Right lobe of liver (tissue), 6 donors: ENCODE data around the gene CC2D2A. TPM values are rescaled to one million over a fixed set of nuclear protein-coding genes. Genes with fewer than 3 reads are reported as not detected.

ENCODE experiments used
- ATAC-seq, 4 donors: fragments of 200-7000 bp; cut with Tn5 transposase; one replicate each; pipeline ENCODE4 v1.9.1; 2020; ENCODE audit warnings: mild to moderate bottlenecking in 4 of 4, moderate library complexity in 4 of 4
- DNase-seq, 3 donors: peaks; one replicate each; pipeline ENCODE4 v3.0.0-alpha.2; 2020
- H3K27ac ChIP-seq, 3 donors: fragments of 200-600 bp; one replicate each; pipeline ENCODE4 v1.8.0; 2022
- H3K27me3 ChIP-seq, 2 donors: fragments of 200-600 bp; one replicate each; pipeline ENCODE4 v1.8.0; 2022
- H3K36me3 ChIP-seq, 4 donors: fragments of 200-600 bp; sonication (generic) in 1 of 4; one replicate each; pipeline versions ENCODE4 v1.5.1 to v1.8.0; 2017 to 2022; ENCODE audit warnings: control low read depth in 1 of 4
- H3K4me1 ChIP-seq, 4 donors: fragments of 200-600 bp; sonication (generic) in 1 of 4; one replicate each; pipeline versions ENCODE4 v1.5.1 to v1.8.0; 2017 to 2022; ENCODE audit warnings: control low read depth in 1 of 4
- H3K4me3 ChIP-seq, 3 donors: fragments of 200-600 bp; one replicate each; pipeline ENCODE4 v1.8.0; 2022
- H3K9me3 ChIP-seq, 4 donors: fragments of 200-600 bp; sonication (generic) in 1 of 4; one replicate each; pipeline versions ENCODE4 v1.5.1 to v1.8.0; 2017 to 2022; ENCODE audit warnings: control low read depth in 1 of 4
- CTCF ChIP-seq, 4 donors: fragments of 200-600 bp in 3 of 4; fragments of 450-650 bp in 1 of 4; IDR thresholded peaks; one replicate each; pipeline versions ENCODE4 v1.5.1 to v1.8.0; 2016 to 2022; ENCODE audit warnings: antibody characterized with exemption in 4 of 4, mild to moderate bottlenecking in 2 of 4
- POLR2A ChIP-seq: fragments of 450-650 bp; IDR thresholded peaks from one replicate; pipeline ENCODE4 v1.6.1; 2017; ENCODE audit warnings: antibody characterized with exemption, mild to moderate bottlenecking
- WGBS: methylation state at CpG from one replicate; pipeline ENCODE4 v1.1.6; 2018; ENCODE audit warnings: low coverage, low lambda C conversion rate; ENCODE audit not compliant: insufficient coverage; ENCODE audit errors: missing lambda C conversion rate; 5-methylcytosine and 5-hydroxymethylcytosine counted together
- intact Hi-C, 2 donors: fragments of 100-400 bp; cut with DNase I; formaldehyde crosslinking; loops; one replicate each; pipeline versions ENCODE4 v1.11.2 to v1.14.1; 2022
- total RNA-seq, 6 experiments: library from RNA; depleted of rRNA in 2 of 6; stranded (reverse); fragments of >200 nt in 2 of 6; fragmentation: NEBNext Ultra II Directional in 3 of 6; extraction: Animal tissue kit (Norgen Biotek cat#: 25700) in 3 of 6; gene quantifications; one replicate each; pipeline versions ENCODE4 v1.1.0 to v1.2.4, GENCODE V29; 2016 to 2023
- donor health status: DM: no; HTN: yes; CAD: no.
- donor health status: DM: no; HTN: no; CAD: no.
- donor health status: DM: no; HTN: no; CAD: no.
- donor health status: DM: no; HTN: yes; CAD: no.
- donor health status: DM: no; HTN: yes; CAD: no.

The CC2D2A gene
- total RNA-seq, 6 experiments from 2014 or later, result 1.7 to 6.5 (median 3.2) TPM

- peak; percentile 22 to 80 (median 75) for DNase-seq
- Histone ChIP-seq H3K4me1 (peaks cover 0 to 11% (median 3%) of the 10 kb centered on the region in 4 donors), H3K27ac (peak overlapping the region in 1 of 3 donors; percentile 55), H3K27me3 (no peaks in the 10 kb centered on the region), H3K4me3 (no peak overlapping the region), H3K36me3 (no peaks in the 10 kb centered on the region), H3K9me3 (no peaks in the 10 kb centered on the region)
- peak; percentile 90 to 95 (median 92) for ATAC-seq
- 48% methylated on average over 3 of the region's 3 CpGs for WGBS
- TF ChIP-seq CTCF (IDR thresholded peaks at IDR 0.05) (no peak), POLR2A (no peak)
- intact Hi-C loops, result loop anchor here (5.0 to 10.0 kb wide), 2 partner anchors 218 to 220 kb away; no protein-coding TSS in a partner anchor
Observed at GRCh38 chr4:15455290-15455689, 14.4 kb upstream of the CC2D2A start.

- 20% methylated on average over 7 of the region's 7 CpGs for whole genome bisulfite sequencing
- Histone ChIP-seq H3K27ac (no peak overlapping the region), H3K4me3 (no peak overlapping the region), H3K27me3 (no peaks in the 10 kb centered on the region), H3K9me3 (no peaks in the 10 kb centered on the region), H3K36me3 (no peaks in the 10 kb centered on the region), H3K4me1 (peaks cover 0 to 11% (median 3%) of the 10 kb centered on the region in 4 donors)
- DNase-seq (no peak), ATAC-seq (peak; percentile 76 to 84 (median 80))
- intact Hi-C loops, result loop anchor here (5.0 to 10.0 kb wide), 2 partner anchors 220 to 223 kb away; no protein-coding TSS in a partner anchor
- TF ChIP-seq POLR2A (no peak), CTCF (IDR thresholded peaks at IDR 0.05) (peak; percentile 71 to 76 (median 74))
Observed at GRCh38 chr4:15457406-15458201, 12.1 kb upstream of the CC2D2A start.

- peaks cover 0 to 11% (median 3%) of the 10 kb centered on the region in 4 donors for H3K4me1 ChIP-seq
- no peaks in the 10 kb centered on the region for H3K9me3 ChIP-seq
- no peak overlapping the region for H3K27ac ChIP-seq
- TF ChIP-seq CTCF (IDR thresholded peaks at IDR 0.05) (no peak), POLR2A (no peak)
- intact Hi-C loops, result loop anchor here (5.0 to 10.0 kb wide), 2 partner anchors 221 to 224 kb away; no protein-coding TSS in a partner anchor
- 61% methylated on average over 2 of the region's 2 CpGs for WGBS
- H3K27me3 ChIP-seq, result no peaks in the 10 kb centered on the region
- no peaks in the 10 kb centered on the region for H3K36me3 ChIP-seq
- DNase-seq (no peak), ATAC-seq (no peak)
- no peak overlapping the region for H3K4me3 ChIP-seq
Observed at GRCh38 chr4:15458616-15459015, 11.1 kb upstream of the CC2D2A start.

GRCh38 chr4:15459706-15460105 lies 10.0 kb upstream of the CC2D2A start:
- H3K4me1 ChIP-seq, result peaks cover 0 to 10% (median 3%) of the 10 kb centered on the region in 4 donors
- H3K9me3 ChIP-seq, result no peaks in the 10 kb centered on the region
- no peaks in the 10 kb centered on the region for H3K36me3 ChIP-seq
- H3K4me3 ChIP-seq, result no peak overlapping the region
- H3K27me3 ChIP-seq, result no peaks in the 10 kb centered on the region
- no peak overlapping the region for H3K27ac ChIP-seq
- TF ChIP-seq CTCF (IDR thresholded peaks at IDR 0.05) (no peak), POLR2A (no peak)
- DNase-seq (no peak), ATAC-seq (no peak)
- intact Hi-C loops, result loop anchor here (5.0 to 10.0 kb wide), 2 partner anchors 222 to 225 kb away; no protein-coding TSS in a partner anchor
